ENCODE data around the gene GRIK3. TPM values are rescaled to one million over a fixed set of nuclear protein-coding genes. Genes with fewer than 3 reads are reported as not detected.

GRIK3 gene
- total and polyA plus RNA-seq, 3 donors from 2014 or later, result 0.99 to 6.3 (median 3.1) TPM

DNA sequence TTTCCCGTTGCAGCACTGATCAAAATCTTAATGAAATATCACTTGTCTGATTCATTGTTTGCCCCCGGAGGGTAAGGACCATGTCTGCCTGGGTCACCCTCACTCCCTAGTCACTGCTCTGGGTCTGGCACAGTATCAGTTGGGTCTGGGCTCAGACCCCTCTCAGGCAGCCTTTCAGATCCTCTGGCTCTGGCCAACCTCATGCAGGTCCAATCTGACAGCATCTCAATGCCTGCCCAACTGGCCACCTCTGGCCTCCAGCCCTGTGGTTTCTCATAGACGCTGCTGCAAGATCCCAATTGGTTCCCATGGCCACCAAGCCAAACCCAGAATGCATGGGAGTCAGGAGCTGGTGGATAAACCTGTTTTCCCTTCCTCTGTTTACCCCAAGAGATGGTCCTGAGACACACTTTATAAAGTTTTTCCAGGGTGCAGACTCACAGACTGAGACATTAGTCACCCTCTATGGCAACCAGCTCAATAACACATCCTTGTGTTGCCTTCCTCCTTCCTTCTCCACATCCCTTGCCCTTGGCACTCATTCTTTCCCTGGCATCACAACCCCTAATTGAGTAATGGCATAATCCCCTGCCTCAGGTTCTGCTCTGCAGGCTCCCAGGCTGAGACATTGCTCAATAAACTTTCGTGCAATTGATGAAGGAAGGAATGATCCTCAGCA, 199.2 kb downstream of the GRIK3 start:
- no peak for DNase-seq
- H3K27ac ChIP-seq, result no peak overlapping the region
- H3K36me3 ChIP-seq (ENCODE audit: low read depth, missing control alignments), result no peaks in the 10 kb centered on the region
- intact Hi-C loops (cut with DNase I; ENCODE audit: low total_unique reads), result no loop called here
- WGBS, 2 donors, result 71 to 86% methylated on average over 4 of the region's 4 CpGs
- H3K4me1 ChIP-seq, result no peaks in the 10 kb centered on the region
- H3K27me3 ChIP-seq, result no peaks in the 10 kb centered on the region
- TF ChIP-seq, protein P1, sequence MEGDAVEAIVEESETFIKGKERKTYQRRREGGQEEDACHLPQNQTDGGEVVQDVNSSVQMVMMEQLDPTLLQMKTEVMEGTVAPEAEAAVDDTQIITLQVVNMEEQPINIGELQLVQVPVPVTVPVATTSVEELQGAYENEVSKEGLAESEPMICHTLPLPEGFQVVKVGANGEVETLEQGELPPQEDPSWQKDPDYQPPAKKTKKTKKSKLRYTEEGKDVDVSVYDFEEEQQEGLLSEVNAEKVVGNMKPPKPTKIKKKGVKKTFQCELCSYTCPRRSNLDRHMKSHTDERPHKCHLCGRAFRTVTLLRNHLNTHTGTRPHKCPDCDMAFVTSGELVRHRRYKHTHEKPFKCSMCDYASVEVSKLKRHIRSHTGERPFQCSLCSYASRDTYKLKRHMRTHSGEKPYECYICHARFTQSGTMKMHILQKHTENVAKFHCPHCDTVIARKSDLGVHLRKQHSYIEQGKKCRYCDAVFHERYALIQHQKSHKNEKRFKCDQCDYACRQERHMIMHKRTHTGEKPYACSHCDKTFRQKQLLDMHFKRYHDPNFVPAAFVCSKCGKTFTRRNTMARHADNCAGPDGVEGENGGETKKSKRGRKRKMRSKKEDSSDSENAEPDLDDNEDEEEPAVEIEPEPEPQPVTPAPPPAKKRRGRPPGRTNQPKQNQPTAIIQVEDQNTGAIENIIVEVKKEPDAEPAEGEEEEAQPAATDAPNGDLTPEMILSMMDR (IDR thresholded peaks at IDR 0.05), result no peak
- no peak for TF ChIP-seq POLR2A (IDR thresholded peaks at IDR 0.05)
- H3K4me3 ChIP-seq, result no peak overlapping the region
- H3K9me3 ChIP-seq, result no peaks in the 10 kb centered on the region

DNA sequence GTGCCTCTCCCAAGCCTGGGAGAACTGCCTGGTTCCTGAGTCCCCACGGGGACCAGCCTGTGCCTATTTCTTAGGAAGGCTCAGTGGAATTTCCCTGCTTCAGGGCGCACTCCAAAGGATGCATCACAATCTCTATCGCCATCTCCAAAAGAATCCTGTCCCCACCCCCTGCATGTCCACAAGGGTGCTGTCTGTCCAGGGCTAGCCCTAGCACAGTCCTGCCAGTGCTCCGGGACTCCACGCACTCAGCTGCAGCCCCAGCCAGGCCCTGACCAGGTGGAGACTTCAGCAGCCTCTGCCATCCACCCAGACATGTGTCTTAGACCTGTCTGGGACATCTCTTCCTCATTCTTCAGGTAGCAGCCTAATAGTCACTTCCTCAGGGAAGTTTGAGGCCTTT, 199.7 kb downstream of the GRIK3 start:
- Histone ChIP-seq H3K36me3 (ENCODE audit: low read depth, missing control alignments) (no peaks in the 10 kb centered on the region), H3K9me3 (no peaks in the 10 kb centered on the region), H3K4me3 (no peak overlapping the region), H3K27ac (no peak overlapping the region), H3K27me3 (no peaks in the 10 kb centered on the region), H3K4me1 (no peaks in the 10 kb centered on the region)
- no peak for TF ChIP-seq POLR2A (IDR thresholded peaks at IDR 0.05)
- TF ChIP-seq, protein P1 (IDR thresholded peaks at IDR 0.05), result no peak
- intact Hi-C loops (cut with DNase I; ENCODE audit: low total_unique reads), result no loop called here
- 88 to 94% methylated on average over 5 of the region's 5 CpGs for WGBS, 2 donors
- DNase-seq, result no peak

- WGBS, 2 donors, result 81% methylated on average over 6 to 9 of the region's 9 CpGs
- intact Hi-C loops (cut with DNase I; ENCODE audit: low total_unique reads), result no loop called here
- no peaks in the 10 kb centered on the region for H3K4me1 ChIP-seq
- H3K4me3 ChIP-seq, result no peak overlapping the region
- no peak for TF ChIP-seq POLR2A (IDR thresholded peaks at IDR 0.05)
- TF ChIP-seq, protein P1 (IDR thresholded peaks at IDR 0.05), result no peak
- H3K27ac ChIP-seq, result no peak overlapping the region
- DNase-seq, result no peak
- no peaks in the 10 kb centered on the region for H3K27me3 ChIP-seq
- no peaks in the 10 kb centered on the region for H3K36me3 ChIP-seq (ENCODE audit: low read depth, missing control alignments)
- H3K9me3 ChIP-seq, result no peaks in the 10 kb centered on the region
Measured at GRCh38 chr1:36831186-36831810, 203.0 kb downstream of the GRIK3 start.

- no peaks in the 10 kb centered on the region for H3K27me3 ChIP-seq
- no peak for TF ChIP-seq POLR2A (IDR thresholded peaks at IDR 0.05)
- TF ChIP-seq, protein P1 (IDR thresholded peaks at IDR 0.05), result no peak
- no peak overlapping the region for H3K27ac ChIP-seq
- DNase-seq, result no peak
- no peaks in the 10 kb centered on the region for H3K4me1 ChIP-seq
- intact Hi-C loops (cut with DNase I; ENCODE audit: low total_unique reads), result no loop called here
- no peak overlapping the region for H3K4me3 ChIP-seq
- 94% methylated on average over 4 of the region's 4 CpGs for WGBS, 2 donors
- H3K36me3 ChIP-seq (ENCODE audit: low read depth, missing control alignments), result no peaks in the 10 kb centered on the region
- H3K9me3 ChIP-seq, result no peaks in the 10 kb centered on the region
Measured at GRCh38 chr1:36829961-36830360, 204.4 kb downstream of the GRIK3 start.

DNA sequence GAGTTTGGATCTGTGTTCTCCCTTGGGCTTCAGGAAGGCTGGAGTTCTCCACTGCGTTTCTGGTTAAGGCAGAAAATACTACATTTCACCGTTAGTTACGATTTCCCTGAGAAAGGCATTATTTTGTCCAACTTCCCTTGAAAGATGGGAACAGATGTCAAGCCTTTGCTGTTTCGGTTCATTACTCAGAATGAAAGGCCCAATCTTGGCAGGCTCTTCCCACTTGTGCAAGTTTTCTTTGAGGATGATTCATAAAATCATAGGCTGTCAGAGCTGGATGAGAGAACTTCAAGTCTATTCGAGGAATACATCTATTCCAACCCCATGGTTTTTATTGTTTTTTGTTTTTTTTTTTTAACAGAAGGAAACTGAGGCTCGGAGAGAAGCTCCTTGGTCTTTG, 205.2 kb downstream of the GRIK3 start:
- no peak for DNase-seq
- no peaks in the 10 kb centered on the region for H3K9me3 ChIP-seq
- TF ChIP-seq, protein P1 (IDR thresholded peaks at IDR 0.05), result no peak
- TF ChIP-seq POLR2A (IDR thresholded peaks at IDR 0.05), result no peak
- no peak overlapping the region for H3K4me3 ChIP-seq
- H3K4me1 ChIP-seq, result no peaks in the 10 kb centered on the region
- 83 to 89% methylated on average over 6 of the region's 6 CpGs for WGBS, 2 donors
- no peak overlapping the region for H3K27ac ChIP-seq
- H3K27me3 ChIP-seq, result no peaks in the 10 kb centered on the region
- H3K36me3 ChIP-seq (ENCODE audit: low read depth, missing control alignments), result no peaks in the 10 kb centered on the region
- intact Hi-C loops (cut with DNase I; ENCODE audit: low total_unique reads), result no loop called here
